Stomach (tissue), 4 donors: ENCODE data around the gene ADH6.

Experiments
- CTCF ChIP-seq, 7 experiments: fragments of 450-650 bp in 4 of 7; fragments of 200-600 bp in 3 of 7; sonication (generic) in 3 of 7; IDR thresholded peaks; one replicate each; pipeline ENCODE4 v1.5.1; 2016 to 2019; ENCODE audit warnings: antibody characterized with exemption in 7 of 7, control low read depth in 2 of 7, mild to moderate bottlenecking in 1 of 7
- POLR2A ChIP-seq, 4 donors: fragments of 450-650 bp; IDR thresholded peaks; one replicate each; pipeline ENCODE4 v1.6.1; 2016; ENCODE audit warnings: antibody characterized with exemption in 4 of 4, control low read depth in 2 of 4, mild to moderate bottlenecking in 1 of 4, moderate library complexity in 1 of 4
- POLR2AphosphoS5 ChIP-seq, 3 donors: sonication (generic); formaldehyde crosslinking; IDR thresholded peaks; one replicate each; pipeline ENCODE4 v1.6.1; 2016; ENCODE audit warnings: antibody characterized with exemption in 3 of 3

GRCh38 chr4:99200138-99200537, 18.9 kb downstream of the ADH6 start:
- TF ChIP-seq CTCF (IDR thresholded peaks at IDR 0.05): no peak
- TF ChIP-seq POLR2AphosphoS5 (IDR thresholded peaks at IDR 0.05): no peak
- TF ChIP-seq POLR2A (IDR thresholded peaks at IDR 0.05): no peak
